Measurements from ENCODE around the gene RAD1. TPM values are rescaled to one million over a fixed set of nuclear protein-coding genes. Genes with fewer than 3 reads are reported as not detected.

The RAD1 gene
- total RNA-seq, 4 donors from 2014 or later: 5.1 to 36.2 (median 25.0) TPM

DNA sequence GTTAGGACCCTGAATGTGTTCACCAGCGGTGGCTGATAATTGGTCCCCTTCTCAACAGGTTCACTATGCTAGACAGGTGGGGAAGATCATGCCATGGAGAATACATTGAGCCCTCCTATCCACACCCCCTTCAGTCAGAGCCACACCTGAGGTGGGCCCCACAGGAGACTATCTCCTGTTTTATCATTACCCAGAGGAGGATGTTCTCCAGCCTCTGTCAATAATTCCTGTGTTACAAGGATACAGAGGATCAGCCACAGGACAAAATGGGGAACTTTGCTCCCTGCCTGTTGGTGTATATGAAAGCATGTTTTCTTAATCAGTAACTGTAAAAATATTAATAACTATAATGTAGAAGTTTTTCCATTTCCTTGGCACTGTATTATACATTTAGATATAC, 25.9 kb downstream of the RAD1 start:
- intact Hi-C loops (cut with DNase I; ENCODE audit: low total_unique reads): no loop called here
- Histone ChIP-seq H3K9me3 (no peaks in the 10 kb centered on the region), H3K27ac (no peak overlapping the region), H3K27me3 (no peaks in the 10 kb centered on the region), H3K4me3 (no peak overlapping the region), H3K36me3 (no peaks in the 10 kb centered on the region), H3K4me1 (no peaks in the 10 kb centered on the region)
- TF ChIP-seq POLR2A (IDR thresholded peaks at IDR 0.05): no peak
- TF ChIP-seq CTCF (IDR thresholded peaks at IDR 0.05): no peak
- DNase-seq: no peak

DNA sequence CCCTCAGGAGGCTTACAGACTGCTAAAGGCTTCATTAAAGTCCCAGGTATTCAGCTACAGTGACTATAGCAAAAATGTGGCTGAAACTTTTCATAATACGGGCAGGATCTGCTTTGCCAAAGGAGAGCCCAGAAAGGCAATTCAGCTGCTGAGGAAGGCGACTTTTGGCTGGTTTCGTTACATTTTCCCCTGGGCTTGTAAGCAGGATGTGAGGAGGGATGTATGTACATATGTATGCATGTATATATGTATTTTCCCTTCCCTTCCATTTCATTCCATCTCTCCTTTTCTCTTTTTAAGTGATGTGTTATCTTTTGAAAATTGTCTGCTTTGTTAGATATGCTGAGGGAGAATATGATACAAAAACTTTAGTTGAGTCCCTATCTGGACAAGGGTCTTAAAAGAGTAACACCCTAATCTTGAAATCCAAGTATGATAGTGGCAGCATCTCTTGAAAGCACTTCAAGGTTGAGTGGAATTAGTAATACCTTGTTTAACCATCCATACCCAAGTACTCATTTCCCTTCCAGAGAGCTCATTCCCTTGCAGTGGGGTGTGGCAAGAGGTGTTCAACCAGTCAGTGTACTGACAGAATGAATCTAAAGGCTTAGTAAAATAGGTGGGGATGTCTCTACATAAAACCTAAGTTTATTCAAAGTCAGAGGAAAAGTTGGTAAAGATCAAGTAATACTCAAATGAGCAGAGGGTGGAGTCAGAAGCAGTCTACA, 28.7 kb downstream of the RAD1 start:
- no peak for DNase-seq
- TF ChIP-seq POLR2A (IDR thresholded peaks at IDR 0.05) (no peak), CTCF (IDR thresholded peaks at IDR 0.05) (no peak)
- H3K4me1 ChIP-seq: no peaks in the 10 kb centered on the region
- intact Hi-C loops (cut with DNase I; ENCODE audit: low total_unique reads): no loop called here
- H3K27me3 ChIP-seq: no peaks in the 10 kb centered on the region
- no peak overlapping the region for H3K27ac ChIP-seq
- H3K9me3 ChIP-seq: no peaks in the 10 kb centered on the region
- H3K36me3 ChIP-seq: no peaks in the 10 kb centered on the region
- no peak overlapping the region for H3K4me3 ChIP-seq

DNA sequence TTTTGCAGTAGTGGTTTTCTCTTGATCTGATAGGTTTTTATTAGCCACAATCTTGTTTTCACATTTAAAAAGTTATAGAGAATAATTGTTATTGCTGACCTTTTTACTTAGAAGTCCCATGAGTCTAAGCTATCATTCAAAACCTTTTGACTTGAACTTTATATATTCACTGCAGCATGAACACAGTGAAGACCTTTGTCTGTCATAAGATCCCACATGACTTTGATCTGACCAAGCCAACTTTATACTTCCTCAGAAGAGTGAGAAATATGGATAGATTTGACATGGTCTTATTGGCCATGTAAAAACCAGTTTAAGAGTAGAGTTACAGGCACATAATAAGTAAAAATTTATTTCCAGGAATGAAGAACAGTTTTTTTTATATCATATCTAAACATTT, 34.1 kb downstream of the RAD1 start:
- intact Hi-C loops (cut with DNase I; ENCODE audit: low total_unique reads): no loop called here

GRCh38 chr5:34876275-34876674, 39.0 kb downstream of the RAD1 start:
- no peaks in the 10 kb centered on the region for H3K4me1 ChIP-seq
- H3K27me3 ChIP-seq: no peaks in the 10 kb centered on the region
- no peak for DNase-seq
- peaks cover 0 to 12% of the 10 kb centered on the region in 2 donors for H3K9me3 ChIP-seq
- H3K4me3 ChIP-seq: no peak overlapping the region
- no peaks in the 10 kb centered on the region for H3K36me3 ChIP-seq
- no peak overlapping the region for H3K27ac ChIP-seq
- intact Hi-C loops (cut with DNase I; ENCODE audit: low total_unique reads): no loop called here
- TF ChIP-seq POLR2A (IDR thresholded peaks at IDR 0.05) (no peak), CTCF (IDR thresholded peaks at IDR 0.05) (no peak)

More for the DNA sequence above, 34.1 kb downstream of the RAD1 start:
- Histone ChIP-seq H3K27ac (no peak overlapping the region), H3K9me3 (peaks cover 0 to 6% of the 10 kb centered on the region in 2 donors), H3K4me3 (no peak overlapping the region), H3K4me1 (no peaks in the 10 kb centered on the region), H3K36me3 (no peaks in the 10 kb centered on the region), H3K27me3 (no peaks in the 10 kb centered on the region)
- no peak for DNase-seq
- no peak for TF ChIP-seq POLR2A (IDR thresholded peaks at IDR 0.05)
- TF ChIP-seq CTCF (IDR thresholded peaks at IDR 0.05): no peak

DNA sequence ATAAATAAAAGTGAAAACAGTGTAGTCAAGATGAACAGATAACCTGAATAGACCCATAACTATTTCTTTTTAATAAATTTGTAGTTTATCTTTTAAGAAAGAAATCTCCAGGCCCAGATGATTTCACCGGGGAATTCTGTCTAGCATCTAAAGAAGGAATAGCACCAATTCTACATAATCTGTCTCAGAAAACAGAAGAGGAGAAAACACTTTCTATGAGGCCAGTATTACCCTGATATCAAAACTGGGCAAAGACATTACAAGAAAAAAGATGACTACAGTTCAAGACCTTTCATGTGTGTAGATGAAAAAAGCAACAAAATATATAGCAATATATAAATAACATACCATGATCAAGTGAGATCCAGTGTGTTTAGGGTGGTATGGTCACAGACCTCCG, 44.9 kb downstream of the RAD1 start:
- no peak for DNase-seq
- intact Hi-C loops (cut with DNase I; ENCODE audit: low total_unique reads): no loop called here

More for the DNA sequence above, 44.9 kb downstream of the RAD1 start:
- Histone ChIP-seq H3K4me3 (no peak overlapping the region), H3K36me3 (no peaks in the 10 kb centered on the region), H3K27ac (no peak overlapping the region), H3K9me3 (no peaks in the 10 kb centered on the region), H3K27me3 (no peaks in the 10 kb centered on the region), H3K4me1 (no peaks in the 10 kb centered on the region)
- TF ChIP-seq CTCF (IDR thresholded peaks at IDR 0.05): no peak
- TF ChIP-seq POLR2A (IDR thresholded peaks at IDR 0.05): no peak
